Uterus (tissue), 4 donors: ENCODE measurements around the gene TMEM176B. TPM values are rescaled to one million over a fixed set of nuclear protein-coding genes. Genes with fewer than 3 reads are reported as not detected.

Source experiments
- DNase-seq, 2 donors: peaks; one replicate each; pipeline ENCODE4 v3.0.0-alpha.2; 2019 to 2020
- H3K27ac ChIP-seq, 2 donors: fragments of 200-600 bp; sonication (generic); 1 replicate in 1 of 2; 2 replicates in 1 of 2; pipeline ENCODE4 v1.5.1; 2016 to 2018
- H3K27me3 ChIP-seq, 2 donors: fragments of 200-600 bp; sonication (generic); one replicate each; pipeline ENCODE4 v1.5.1; 2018 to 2019; ENCODE audit warnings: control low read depth in 1 of 2
- H3K36me3 ChIP-seq, 2 donors: fragments of 200-600 bp; sonication (generic); one replicate each; pipeline ENCODE4 v1.5.1; 2019; ENCODE audit warnings: control low read depth in 1 of 2
- H3K4me1 ChIP-seq, 2 donors: fragments of 200-600 bp; sonication (generic); one replicate each; pipeline ENCODE4 v1.5.1; 2018 to 2019; ENCODE audit warnings: control low read depth in 1 of 2
- H3K4me3 ChIP-seq, 2 donors: fragments of 200-600 bp; sonication (generic); 1 replicate in 1 of 2; 2 replicates in 1 of 2; pipeline ENCODE4 v1.5.1; 2018 to 2019; ENCODE audit warnings: mild to moderate bottlenecking in 1 of 2
- H3K9me3 ChIP-seq, 2 donors: fragments of 200-600 bp; sonication (generic); one replicate each; pipeline ENCODE4 v1.5.1; 2019; ENCODE audit warnings: control low read depth in 1 of 2
- CTCF ChIP-seq, 4 experiments: fragments of 200-600 bp in 2 of 4; fragments of 450-650 bp in 2 of 4; sonication (generic) in 2 of 4; IDR thresholded peaks; one replicate each; pipeline ENCODE4 v1.5.1; 2016 to 2019; ENCODE audit warnings: antibody characterized with exemption in 4 of 4, mild to moderate bottlenecking in 2 of 4, moderate library complexity in 1 of 4
- POLR2A ChIP-seq, 2 donors: fragments of 450-650 bp; IDR thresholded peaks; one replicate each; pipeline ENCODE4 v1.6.1; 2016; ENCODE audit warnings: antibody characterized with exemption in 2 of 2, mild to moderate bottlenecking in 1 of 2, moderate library complexity in 1 of 2
- intact Hi-C: fragments of 100-400 bp; cut with DNase I; formaldehyde crosslinking; loops from one replicate; pipeline ENCODE4 v1.15.1; 2023; ENCODE audit warnings: low total_unique reads
- total RNA-seq, 4 donors: library from RNA; depleted of rRNA in 3 of 4; stranded (reverse); fragments of >200 nt in 3 of 4; gene quantifications; one replicate each; pipeline versions ENCODE4 v1.1.0 to v1.2.4, GENCODE V29; 2014 to 2023
- donor health status: DM: yes; HTN: yes; CAD: no.

Gene TMEM176B
- total RNA-seq, 4 donors from 2014 or later = 10.2 to 34.1 (median 29.4) TPM

DNA sequence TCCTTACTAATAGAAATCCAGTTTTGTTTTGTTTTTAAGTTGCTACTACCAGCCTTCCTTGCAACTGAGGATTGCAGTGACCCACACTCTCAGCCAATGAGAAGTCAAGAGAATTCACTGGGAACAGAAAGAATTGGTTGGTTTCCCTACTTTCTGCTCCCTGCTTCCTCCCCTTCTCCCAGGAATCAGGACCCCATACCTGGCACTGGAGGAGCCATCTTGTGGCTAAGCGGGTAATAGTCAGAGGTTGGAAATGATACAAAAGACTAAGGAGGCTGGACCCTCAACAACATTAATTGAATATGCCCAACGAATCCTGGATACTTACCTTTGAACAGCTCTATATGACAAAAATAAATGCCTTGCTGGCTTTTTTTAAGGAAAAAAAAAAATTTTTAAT is 6.7 kb upstream of the TMEM176B start:
- no peaks in the 10 kb centered on the region for H3K27me3 ChIP-seq
- no peaks in the 10 kb centered on the region for H3K4me1 ChIP-seq
- no peak overlapping the region for H3K4me3 ChIP-seq
- no peak for TF ChIP-seq CTCF (IDR thresholded peaks at IDR 0.05)
- no peak for TF ChIP-seq POLR2A (IDR thresholded peaks at IDR 0.05)
- no peak for DNase-seq
- H3K36me3 ChIP-seq = no peaks in the 10 kb centered on the region
- intact Hi-C loops = no loop called here
- H3K9me3 ChIP-seq = peaks cover 0 to 7% of the 10 kb centered on the region in 2 donors
- no peak overlapping the region for H3K27ac ChIP-seq

DNA sequence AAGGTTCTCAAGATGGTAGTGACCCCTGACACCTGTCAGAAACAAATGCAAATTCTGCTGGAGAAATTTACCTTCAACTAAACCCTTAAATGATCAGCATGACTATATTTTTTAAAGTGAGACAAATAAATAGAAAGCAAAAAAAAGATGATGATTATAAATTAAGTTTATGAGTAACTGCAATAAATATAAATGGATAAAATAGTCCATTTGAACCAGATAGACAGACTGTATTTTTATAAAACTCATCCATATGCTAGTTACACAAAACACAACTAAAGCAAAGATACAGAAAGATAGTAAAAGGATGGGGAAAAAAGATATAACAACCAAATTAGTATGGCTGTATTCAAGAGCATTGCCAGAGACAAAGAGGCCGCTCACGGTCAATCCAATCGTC is 6.3 kb upstream of the TMEM176B start:
- no peak for DNase-seq
- no peak overlapping the region for H3K27ac ChIP-seq
- H3K9me3 ChIP-seq = peaks cover 0 to 7% of the 10 kb centered on the region in 2 donors
- no peaks in the 10 kb centered on the region for H3K4me1 ChIP-seq
- no peak for TF ChIP-seq POLR2A (IDR thresholded peaks at IDR 0.05)
- no peak for TF ChIP-seq CTCF (IDR thresholded peaks at IDR 0.05)
- H3K27me3 ChIP-seq = no peaks in the 10 kb centered on the region
- H3K36me3 ChIP-seq = no peaks in the 10 kb centered on the region
- intact Hi-C loops = no loop called here
- H3K4me3 ChIP-seq = no peak overlapping the region

DNA sequence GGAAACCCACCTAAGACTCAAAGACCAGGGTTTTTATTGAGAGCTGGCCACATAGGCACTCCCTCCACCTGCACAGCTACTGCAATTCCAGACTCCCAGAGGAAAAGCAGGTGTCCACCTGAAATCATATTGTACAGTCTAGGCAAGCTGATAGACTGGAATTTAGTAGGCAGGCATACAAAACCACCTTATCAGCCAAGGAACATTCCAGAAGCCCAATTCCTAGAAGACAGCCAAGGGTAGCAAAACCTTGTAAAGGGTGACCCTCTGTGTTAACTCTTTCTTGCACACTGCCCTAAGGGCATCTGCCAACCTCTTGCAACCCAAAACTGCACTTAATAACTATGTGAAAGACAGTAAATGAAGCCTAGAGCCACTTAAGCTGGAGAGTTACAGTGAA is 5.7 kb upstream of the TMEM176B start:
- Histone ChIP-seq H3K9me3 (peaks cover 0 to 7% of the 10 kb centered on the region in 2 donors), H3K27me3 (peaks cover 0 to 5% of the 10 kb centered on the region in 2 donors), H3K4me3 (no peak overlapping the region), H3K36me3 (no peaks in the 10 kb centered on the region), H3K27ac (no peak overlapping the region), H3K4me1 (no peaks in the 10 kb centered on the region)
- no peak for TF ChIP-seq CTCF (IDR thresholded peaks at IDR 0.05)
- no peak for TF ChIP-seq POLR2A (IDR thresholded peaks at IDR 0.05)
- no peak for DNase-seq
- intact Hi-C loops = no loop called here

DNA sequence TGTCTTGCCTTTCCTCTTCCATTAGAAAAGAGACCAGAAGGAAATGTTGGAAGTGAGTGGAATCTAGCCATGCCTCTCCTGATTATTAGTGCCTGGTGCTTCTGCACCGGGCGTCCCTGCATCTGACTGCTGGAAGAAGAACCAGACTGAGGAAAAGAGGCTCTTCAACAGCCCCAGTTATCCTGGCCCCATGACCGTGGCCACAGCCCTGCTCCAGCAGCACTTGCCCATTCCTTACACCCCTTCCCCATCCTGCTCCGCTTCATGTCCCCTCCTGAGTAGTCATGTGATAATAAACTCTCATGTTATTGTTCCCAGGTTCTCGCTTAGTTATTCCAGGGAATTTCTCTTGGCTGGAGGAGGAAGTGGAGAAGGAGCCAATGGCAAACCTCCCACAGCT is 4.6 kb upstream of the TMEM176B start:
- intact Hi-C loops = no loop called here
- H3K36me3 ChIP-seq = no peaks in the 10 kb centered on the region
- peaks cover 0 to 7% of the 10 kb centered on the region in 2 donors for H3K9me3 ChIP-seq
- no peaks in the 10 kb centered on the region for H3K4me1 ChIP-seq
- H3K27ac ChIP-seq = no peak overlapping the region
- H3K27me3 ChIP-seq = peaks cover 0 to 6% of the 10 kb centered on the region in 2 donors
- no peak for DNase-seq
- no peak overlapping the region for H3K4me3 ChIP-seq
- TF ChIP-seq POLR2A (IDR thresholded peaks at IDR 0.05) = no peak

- H3K27me3 ChIP-seq = peaks cover 0 to 6% of the 10 kb centered on the region in 2 donors
- H3K36me3 ChIP-seq = no peaks in the 10 kb centered on the region
- TF ChIP-seq POLR2A (IDR thresholded peaks at IDR 0.05) (no peak), CTCF (IDR thresholded peaks at IDR 0.05) (no peak)
- peaks cover 0 to 7% of the 10 kb centered on the region in 2 donors for H3K9me3 ChIP-seq
- intact Hi-C loops = no loop called here
- no peak for DNase-seq
- no peaks in the 10 kb centered on the region for H3K4me1 ChIP-seq
- no peak overlapping the region for H3K27ac ChIP-seq
- no peak overlapping the region for H3K4me3 ChIP-seq
Measured at GRCh38 chr7:150803161-150803860, 3.1 kb upstream of the TMEM176B start.
